HCT116 (cell line): Measurements from ENCODE around the gene GRM5. TPM values are rescaled to one million over a fixed set of nuclear protein-coding genes. Genes with fewer than 3 reads are reported as not detected.

Experiments
- ATAC-seq: fragments of 200-7000 bp; cut with Tn5 transposase; 2 replicates; pipeline ENCODE4 v1.9.1; 2020; ENCODE audit warnings: mild to moderate bottlenecking, moderate library complexity
- BruUV-seq: library from RNA; stranded (reverse); fragments of 400-500 nt; replicated peaks from 2 replicates; lab custom pipeline; 2021; lab: Mats Ljungman, UMichigan
- CTCF ChIA-PET: fragments of 300-600 bp; sonication (Branson Sonifier 250); formaldehyde crosslinking; loops from one replicate; lab custom pipeline; 2021; ENCODE audit warnings: antibody characterized with exemption; lab: Charles Lee
- POLR2A ChIA-PET: fragments of 300-600, 350-600 bp; sonication (Branson Sonifier 250); formaldehyde crosslinking; loops from one replicate; lab custom pipeline; 2021; ENCODE audit warnings: antibody characterized with exemption; lab: Charles Lee
- RAD21 ChIA-PET, 2 experiments: fragments of 300-600 bp; sonication (Branson Sonifier 250); formaldehyde crosslinking; loops; one replicate each; lab custom pipeline; 2023; ENCODE audit warnings: low total read pairs in 2 of 2; ENCODE audit not compliant: uncharacterized antibody in 2 of 2, unreplicated experiment in 2 of 2, low non-redundant PET in 1 of 2; lab: Charles Lee
- DNase-seq: peaks from one replicate; pipeline ENCODE4 v3.0.0-alpha.2; 2010; ENCODE audit warnings: low read depth, low spot score
- H2AFZ ChIP-seq: fragments of 200-600 bp; shearing (Covaris generic), sonication (generic); 2 replicates; pipeline ENCODE4 v1.6.1; 2017; ENCODE audit warnings: low read depth, mixed run types, mixed read lengths, antibody characterized with exemption, low read length; ENCODE audit not compliant: poor library complexity, severe bottlenecking
- H3K27ac ChIP-seq: 2 replicates; pipeline ENCODE4 v1.5.1; 2012; ENCODE audit warnings: low read depth, low read length
- H3K27me3 ChIP-seq: fragments of 200-600 bp; sonication (generic); 2 replicates; pipeline ENCODE4 v1.6.1; 2016; ENCODE audit warnings: mixed run types, low read length, mixed read lengths; ENCODE audit not compliant: insufficient read depth
- H3K36me3 ChIP-seq, 2 experiments: fragments of 200-500 bp in 1 of 2; fragments of 200-600 bp in 1 of 2; sonication (Bioruptor generic) in 1 of 2; sonication (generic) in 1 of 2; 2 replicates each; pipeline versions ENCODE4 v1.5.1 to v1.6.1; 2014 to 2016; ENCODE audit warnings: low read length in 2 of 2, inconsistent platforms in 1 of 2, mixed read lengths in 1 of 2, mixed run types in 1 of 2; ENCODE audit not compliant: insufficient read depth in 2 of 2, control insufficient read depth in 1 of 2
- H3K4me1 ChIP-seq, 2 experiments: fragments of 200-600 bp in 1 of 2; sonication (generic) in 1 of 2; 2 replicates each; pipeline versions ENCODE4 v1.5.1 to v1.6.1; 2012 to 2017; ENCODE audit warnings: low read length in 2 of 2, inconsistent platforms in 1 of 2, mild to moderate bottlenecking in 1 of 2, mixed read lengths in 1 of 2, mixed run types in 1 of 2, moderate library complexity in 1 of 2; ENCODE audit not compliant: insufficient read depth in 2 of 2, control insufficient read depth in 1 of 2
- H3K4me2 ChIP-seq: fragments of 200-600 bp; sonication (generic); 2 replicates; pipeline ENCODE4 v1.6.1; 2017; ENCODE audit warnings: mixed run types, low read length, mixed read lengths
- H3K4me3 ChIP-seq, 2 experiments: fragments of 200-600 bp in 1 of 2; sonication (generic) in 1 of 2; replicated peaks in 1 of 2; 2 replicates each; pipeline ENCODE4 v1.5.1; 2011 to 2016; ENCODE audit warnings: low read length in 2 of 2, control low read depth in 1 of 2, low read depth in 1 of 2, mild to moderate bottlenecking in 1 of 2, mixed read lengths in 1 of 2, mixed run types in 1 of 2
- H3K79me2 ChIP-seq: fragments of 200-600 bp; sonication (generic); 2 replicates; pipeline ENCODE4 v1.6.1; 2017; ENCODE audit warnings: mild to moderate bottlenecking, mixed run types, low read length, moderate library complexity, mixed read lengths; ENCODE audit not compliant: insufficient read depth
- H3K9ac ChIP-seq: fragments of 200-600 bp; sonication (generic); 2 replicates; pipeline ENCODE4 v1.6.1; 2016; ENCODE audit warnings: low read length, mixed read lengths
- H3K9me2 ChIP-seq: fragments of 200-600 bp; sonication (generic), shearing (Covaris generic); 2 replicates; pipeline ENCODE4 v1.6.1; 2017; ENCODE audit warnings: mixed run types, mild to moderate bottlenecking, moderate library complexity; ENCODE audit not compliant: insufficient read depth
- H3K9me3 ChIP-seq, 2 experiments: fragments of 200-500 bp in 1 of 2; fragments of 200-600 bp in 1 of 2; sonication (Bioruptor generic) in 1 of 2; sonication (generic) in 1 of 2; 2 replicates each; pipeline ENCODE4 v1.6.1; 2014 to 2017; ENCODE audit warnings: low read length in 2 of 2, mixed read lengths in 2 of 2, inconsistent platforms in 1 of 2, low read depth in 1 of 2, mild to moderate bottlenecking in 1 of 2, mixed run types in 1 of 2, moderate library complexity in 1 of 2; ENCODE audit not compliant: control insufficient read depth in 1 of 2, insufficient read depth in 1 of 2
- H4K20me1 ChIP-seq: fragments of 200-600 bp; sonication (generic), shearing (Covaris generic); 2 replicates; pipeline ENCODE4 v1.6.1; 2017; ENCODE audit warnings: mixed run types, mild to moderate bottlenecking, moderate library complexity; ENCODE audit not compliant: insufficient read depth
- CBX3 ChIP-seq: IDR thresholded peaks from 2 replicates; pipeline ENCODE4 v1.6.1; 2012; ENCODE audit warnings: low read depth
- CTCF ChIP-seq, 3 experiments: fragments of 200-600 bp in 1 of 3; sonication (generic) in 1 of 3; IDR thresholded peaks in 2 of 3; conservative IDR thresholded peaks in 1 of 3; 2 replicates each; pipeline ENCODE4 v1.5.1; 2012 to 2017; ENCODE audit warnings: low read depth in 2 of 3, low read length in 2 of 3, antibody characterized with exemption in 1 of 3, borderline replicate concordance in 1 of 3, control low read depth in 1 of 3, mild to moderate bottlenecking in 1 of 3, mixed read lengths in 1 of 3, mixed run types in 1 of 3, moderate library complexity in 1 of 3; ENCODE audit not compliant: insufficient read depth in 1 of 3
- EGR1 ChIP-seq: IDR thresholded peaks from 2 replicates; pipeline ENCODE4 v1.6.1; 2012; ENCODE audit warnings: low read depth
- ELF1 ChIP-seq: IDR thresholded peaks from 2 replicates; pipeline ENCODE4 v1.6.1; 2012; ENCODE audit warnings: low read depth, borderline replicate concordance
- EZH2 ChIP-seq: fragments of 200-600 bp; sonication (generic); IDR thresholded peaks from 2 replicates; pipeline ENCODE4 v1.6.1; 2017; ENCODE audit warnings: antibody characterized with exemption, mixed run types
- EZH2phosphoT487 ChIP-seq: fragments of 200-600 bp; IDR thresholded peaks from 2 replicates; pipeline ENCODE4 v1.6.1; 2018; ENCODE audit warnings: antibody characterized with exemption, borderline replicate concordance
- FOSL1 ChIP-seq: IDR thresholded peaks from 2 replicates; pipeline ENCODE4 v1.6.1; 2012; ENCODE audit warnings: low read depth
- JUND ChIP-seq: IDR thresholded peaks from 2 replicates; pipeline ENCODE4 v1.6.1; 2012
- POLR2A ChIP-seq: IDR thresholded peaks from 2 replicates; pipeline ENCODE4 v1.7.0; 2011; ENCODE audit warnings: borderline replicate concordance; ENCODE audit not compliant: insufficient read depth, insufficient read length; ENCODE audit errors: extremely low read depth
- RAD21 ChIP-seq: IDR thresholded peaks from 2 replicates; pipeline ENCODE4 v1.6.1; 2012; ENCODE audit warnings: low read depth, mild to moderate bottlenecking
- SIN3A ChIP-seq: IDR thresholded peaks from 2 replicates; pipeline ENCODE4 v1.6.1; 2012; ENCODE audit warnings: low read depth
- SP1 ChIP-seq: IDR thresholded peaks from 2 replicates; pipeline ENCODE4 v1.6.1; 2012; ENCODE audit warnings: low read depth
- SRF ChIP-seq: IDR thresholded peaks from 2 replicates; pipeline ENCODE4 v1.6.1; 2012; ENCODE audit warnings: low read depth
- TCF7L2 ChIP-seq: IDR thresholded peaks from 2 replicates; pipeline ENCODE4 v1.7.0; 2011; ENCODE audit warnings: borderline replicate concordance, inconsistent platforms; ENCODE audit not compliant: insufficient read depth, insufficient read length; ENCODE audit errors: extremely low read depth
- ZNF274 ChIP-seq: fragments of 200-500 bp; sonication (Bioruptor generic); IDR thresholded peaks from 2 replicates; pipeline ENCODE4 v1.6.1; 2014; ENCODE audit warnings: mild to moderate bottlenecking, low read depth, low read length, inconsistent platforms
- intact Hi-C: fragments of 100-400 bp; cut with micrococcal nuclease; formaldehyde crosslinking; loops from 2 replicates; pipeline ENCODE4 v1.10.0; 2022
- total RNA-seq: library from RNA; stranded (reverse); gene quantifications from one replicate; pipeline ENCODE4 v1.2.1, GENCODE V29; 2021; ENCODE audit not compliant: unreplicated experiment
- TF ChIP-seq, protein P1 (sequence below): IDR thresholded peaks from 2 replicates; pipeline ENCODE4 v1.6.1; 2012; ENCODE audit warnings: low read depth

Gene GRM5
- total RNA-seq, 1 experiment from 2014 or later = not detected

- TF ChIP-seq, protein P1, sequence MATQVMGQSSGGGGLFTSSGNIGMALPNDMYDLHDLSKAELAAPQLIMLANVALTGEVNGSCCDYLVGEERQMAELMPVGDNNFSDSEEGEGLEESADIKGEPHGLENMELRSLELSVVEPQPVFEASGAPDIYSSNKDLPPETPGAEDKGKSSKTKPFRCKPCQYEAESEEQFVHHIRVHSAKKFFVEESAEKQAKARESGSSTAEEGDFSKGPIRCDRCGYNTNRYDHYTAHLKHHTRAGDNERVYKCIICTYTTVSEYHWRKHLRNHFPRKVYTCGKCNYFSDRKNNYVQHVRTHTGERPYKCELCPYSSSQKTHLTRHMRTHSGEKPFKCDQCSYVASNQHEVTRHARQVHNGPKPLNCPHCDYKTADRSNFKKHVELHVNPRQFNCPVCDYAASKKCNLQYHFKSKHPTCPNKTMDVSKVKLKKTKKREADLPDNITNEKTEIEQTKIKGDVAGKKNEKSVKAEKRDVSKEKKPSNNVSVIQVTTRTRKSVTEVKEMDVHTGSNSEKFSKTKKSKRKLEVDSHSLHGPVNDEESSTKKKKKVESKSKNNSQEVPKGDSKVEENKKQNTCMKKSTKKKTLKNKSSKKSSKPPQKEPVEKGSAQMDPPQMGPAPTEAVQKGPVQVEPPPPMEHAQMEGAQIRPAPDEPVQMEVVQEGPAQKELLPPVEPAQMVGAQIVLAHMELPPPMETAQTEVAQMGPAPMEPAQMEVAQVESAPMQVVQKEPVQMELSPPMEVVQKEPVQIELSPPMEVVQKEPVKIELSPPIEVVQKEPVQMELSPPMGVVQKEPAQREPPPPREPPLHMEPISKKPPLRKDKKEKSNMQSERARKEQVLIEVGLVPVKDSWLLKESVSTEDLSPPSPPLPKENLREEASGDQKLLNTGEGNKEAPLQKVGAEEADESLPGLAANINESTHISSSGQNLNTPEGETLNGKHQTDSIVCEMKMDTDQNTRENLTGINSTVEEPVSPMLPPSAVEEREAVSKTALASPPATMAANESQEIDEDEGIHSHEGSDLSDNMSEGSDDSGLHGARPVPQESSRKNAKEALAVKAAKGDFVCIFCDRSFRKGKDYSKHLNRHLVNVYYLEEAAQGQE = no peak
- TF ChIP-seq POLR2A (no peak), JUND (no peak)
Measured at GRCh38 chr11:88666364-88666763, 399.4 kb downstream of the GRM5 start (continued).

DNA sequence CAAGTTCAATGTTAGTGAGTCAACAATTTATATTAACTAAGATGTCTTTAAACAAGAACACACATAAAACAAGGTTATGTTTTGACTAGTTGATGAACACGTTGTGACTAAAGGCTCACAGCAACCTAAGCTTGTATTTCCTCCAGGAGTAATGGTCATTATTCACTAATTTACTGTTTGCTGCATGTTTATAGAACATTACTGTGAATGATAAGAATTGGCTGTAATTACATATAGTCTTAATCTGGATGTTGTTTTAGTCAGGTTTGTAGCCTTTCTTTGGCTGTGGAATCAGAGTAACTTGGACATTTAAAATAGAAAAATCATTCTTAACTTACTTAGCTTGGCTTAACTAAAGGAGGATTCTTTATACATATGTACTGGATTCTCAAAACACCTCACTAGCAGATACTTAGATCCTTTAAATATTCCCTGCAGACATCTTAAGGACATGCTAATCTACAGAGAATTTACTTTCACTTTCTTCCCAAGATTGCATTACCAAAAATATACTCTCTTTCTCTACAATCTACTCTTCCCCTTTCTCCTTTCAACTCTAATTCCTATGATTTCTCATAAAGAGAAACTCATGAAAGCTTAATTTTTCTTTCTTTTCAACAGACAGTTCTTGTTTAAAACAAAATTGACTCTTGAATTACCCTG is 408.6 kb downstream of the GRM5 start:
- intact Hi-C loops = no loop called here
- Histone ChIP-seq H3K4me3 (no peak overlapping the region), H3K4me2 (peak overlapping the region; percentile 10; the same call in 1 of the 2 replicates), H3K27me3 (no peaks in the 10 kb centered on the region), H3K9ac (no peak overlapping the region), H4K20me1 (no peaks in the 10 kb centered on the region), H3K9me3 (no peaks in the 10 kb centered on the region), H2AFZ (no peak overlapping the region), H3K79me2 (no peaks in the 10 kb centered on the region), H3K4me1 (no peaks in the 10 kb centered on the region), H3K27ac (no peak overlapping the region), H3K9me2 (no peaks in the 10 kb centered on the region), H3K36me3 (no peaks in the 10 kb centered on the region)
- RAD21 ChIA-PET = no interaction called here
- ATAC-seq (no peak), DNase-seq (no peak)
- CTCF ChIA-PET = no interaction called here
- TF ChIP-seq RAD21 = no peak
- TF ChIP-seq FOSL1 = no peak
- TF ChIP-seq ELF1 = no peak
- no peak for TF ChIP-seq EZH2
- no peak for TF ChIP-seq SIN3A
- no peak for TF ChIP-seq POLR2A
- no peak for TF ChIP-seq JUND
- TF ChIP-seq SP1 = no peak
- no peak for TF ChIP-seq TCF7L2
- no peak for TF ChIP-seq CTCF (IDR thresholded peaks at IDR 0.05 in 2 of 3, conservative IDR thresholded peaks at IDR 0.05 in 1 of 3; ENCODE audit: borderline replicate concordance in 1 of 3, insufficient read depth in 1 of 3, low read depth in 2 of 3, low read length in 2 of 3)
- TF ChIP-seq EZH2phosphoT487 = no peak
- no peak for TF ChIP-seq EGR1
- TF ChIP-seq CBX3 = no peak
- no peak for TF ChIP-seq SRF
- TF ChIP-seq ZNF274 = no peak
- no TSS peak for BruUV-seq
- POLR2A ChIA-PET = no interaction called here
